IMR-90 (cell line): ENCODE results near the gene ACTRT2. TPM values are rescaled to one million over a fixed set of nuclear protein-coding genes. Genes with fewer than 3 reads are reported as not detected.

Experiments used
- ATAC-seq: fragments of 200-7000 bp; cut with Tn5 transposase; 2 replicates; pipeline ENCODE4 v1.9.1; 2020; ENCODE audit warnings: low read depth, mild to moderate bottlenecking, moderate library complexity
- BruUV-seq: library from RNA; stranded (reverse); fragments of 400-500 nt; replicated peaks from 2 replicates; lab custom pipeline; 2021; lab: Mats Ljungman, UMichigan
- CTCF ChIA-PET: fragments of 300-600 bp; formaldehyde crosslinking; extraction: SDS; loops from one replicate; lab custom pipeline; 2021; ENCODE audit warnings: antibody characterized with exemption; lab: Yijun Ruan, JAX
- POLR2A ChIA-PET: fragments of 300-600 bp; sonication (Branson Sonifier 250); formaldehyde crosslinking; loops from one replicate; lab custom pipeline; 2022; ENCODE audit warnings: antibody characterized with exemption; ENCODE audit not compliant: unreplicated experiment; lab: Charles Lee
- DNase-seq: peaks from one replicate; pipeline ENCODE4 v3.0.0; 2013
- H2AFZ ChIP-seq: replicated peaks from 2 replicates; pipeline ENCODE3; 2013; ENCODE audit warnings: low read length, mild to moderate bottlenecking; ENCODE audit not compliant: poor library complexity
- H2AK5ac ChIP-seq: 2 replicates; pipeline ENCODE4 v1.6.1; 2013; ENCODE audit warnings: low read depth, low read length, inconsistent platforms
- H2AK9ac ChIP-seq: replicated peaks from 2 replicates; pipeline ENCODE3; 2013; ENCODE audit warnings: mild to moderate bottlenecking, low read depth, low read length, moderate library complexity; ENCODE audit not compliant: poor library complexity
- H2BK120ac ChIP-seq: 2 replicates; pipeline ENCODE4 v1.6.1; 2013; ENCODE audit warnings: low read depth, low read length, inconsistent platforms
- H2BK15ac ChIP-seq: 3 replicates; pipeline ENCODE4 v1.6.1; 2013; ENCODE audit warnings: low read depth, low read length, inconsistent platforms
- H2BK20ac ChIP-seq: 2 replicates; pipeline ENCODE4 v1.6.1; 2013; ENCODE audit warnings: low read depth, mild to moderate bottlenecking, inconsistent platforms, low read length, moderate library complexity
- H2BK5ac ChIP-seq: 2 replicates; pipeline ENCODE4 v1.6.1; 2013; ENCODE audit warnings: mild to moderate bottlenecking, low read depth, low read length, inconsistent platforms; ENCODE audit not compliant: poor library complexity, severe bottlenecking
- H3K14ac ChIP-seq: replicated peaks from 2 replicates; pipeline ENCODE4 v1.6.1; 2013; ENCODE audit warnings: low read depth, low read length, inconsistent platforms
- H3K18ac ChIP-seq: 2 replicates; pipeline ENCODE4 v1.6.1; 2013; ENCODE audit warnings: low read depth, low read length, control low read depth
- H3K23ac ChIP-seq: 2 replicates; pipeline ENCODE4 v1.6.1; 2013; ENCODE audit warnings: low read depth, low read length, inconsistent platforms
- H3K27ac ChIP-seq: 2 replicates; pipeline ENCODE4 v1.5.1; 2013; ENCODE audit warnings: mild to moderate bottlenecking, control low read depth, low read length; ENCODE audit not compliant: insufficient read depth
- H3K27me3 ChIP-seq: 2 replicates; pipeline ENCODE4 v1.6.1; 2013; ENCODE audit warnings: low read length; ENCODE audit not compliant: control insufficient read depth, insufficient read depth
- H3K36me3 ChIP-seq: 2 replicates; pipeline ENCODE4 v1.6.1; 2013; ENCODE audit warnings: low read length, mixed read lengths; ENCODE audit not compliant: control insufficient read depth, insufficient read depth
- H3K4ac ChIP-seq: 2 replicates; pipeline ENCODE4 v1.6.1; 2013; ENCODE audit warnings: low read depth, low read length, inconsistent platforms
- H3K4me1 ChIP-seq: 2 replicates; pipeline ENCODE4 v1.6.1; 2013; ENCODE audit warnings: low read length, mixed read lengths; ENCODE audit not compliant: control insufficient read depth, insufficient read depth
- H3K4me2 ChIP-seq: 2 replicates; pipeline ENCODE4 v1.6.1; 2013; ENCODE audit warnings: low read depth, mild to moderate bottlenecking, control low read depth, low read length, moderate library complexity
- H3K4me3 ChIP-seq: 2 replicates; pipeline ENCODE4 v1.5.1; 2013; ENCODE audit warnings: low read depth, mild to moderate bottlenecking, control low read depth, low read length, moderate library complexity; ENCODE audit not compliant: insufficient read depth
- H3K56ac ChIP-seq: 2 replicates; pipeline ENCODE4 v1.6.1; 2013; ENCODE audit warnings: low read length, inconsistent platforms; ENCODE audit not compliant: insufficient read depth; ENCODE audit errors: extremely low read depth
- H3K79me1 ChIP-seq, 2 experiments: 2 replicates each; pipeline ENCODE4 v1.6.1; 2013; ENCODE audit warnings: low read length in 2 of 2, inconsistent platforms in 1 of 2, low read depth in 1 of 2
- H3K9ac ChIP-seq: 2 replicates; pipeline ENCODE4 v1.6.1; 2013; ENCODE audit warnings: low read depth, low read length, control low read depth
- H3K9me1 ChIP-seq: 2 replicates; pipeline ENCODE4 v1.6.1; 2013; ENCODE audit warnings: low read length, inconsistent platforms; ENCODE audit not compliant: insufficient read depth
- H3K9me3 ChIP-seq: 2 replicates; pipeline ENCODE4 v1.6.1; 2013; ENCODE audit warnings: low read length; ENCODE audit not compliant: control insufficient read depth, insufficient read depth
- H4K20me1 ChIP-seq: 2 replicates; pipeline ENCODE4 v1.6.1; 2013; ENCODE audit warnings: low read length, inconsistent platforms; ENCODE audit not compliant: insufficient read depth
- H4K5ac ChIP-seq: 2 replicates; pipeline ENCODE4 v1.6.1; 2013; ENCODE audit warnings: mild to moderate bottlenecking, low read depth, low read length, control low read depth
- H4K8ac ChIP-seq, 2 experiments: 2 replicates each; pipeline ENCODE4 v1.6.1; 2013; ENCODE audit warnings: low read depth in 2 of 2, low read length in 2 of 2, control low read depth in 1 of 2, inconsistent platforms in 1 of 2
- H4K91ac ChIP-seq: 2 replicates; pipeline ENCODE4 v1.6.1; 2013; ENCODE audit warnings: low read depth, low read length, inconsistent platforms; ENCODE audit not compliant: insufficient read depth
- CHD1 ChIP-seq: IDR thresholded peaks from 2 replicates; pipeline ENCODE4 v1.6.1; 2012; ENCODE audit warnings: low read depth, low read length, improper control_type of control experiment
- RCOR1 ChIP-seq: IDR thresholded peaks from 2 replicates; pipeline ENCODE4 v1.6.1; 2012; ENCODE audit warnings: mild to moderate bottlenecking, low read length, improper control_type of control experiment; ENCODE audit not compliant: insufficient replicate concordance
- RFX5 ChIP-seq: IDR thresholded peaks from 2 replicates; pipeline ENCODE4 v1.8.0; 2012; ENCODE audit warnings: low read depth, mild to moderate bottlenecking, low read length, moderate library complexity
- WGBS, 2 experiments: methylation state at CpG; one replicate each; pipeline versions ENCODE4 v1.1.5 to v1.1.7; 2013; ENCODE audit warnings: missing lambda C conversion rate in 2 of 2; ENCODE audit not compliant: insufficient read length in 1 of 2; ENCODE audit errors: extremely low coverage in 2 of 2; 5-methylcytosine and 5-hydroxymethylcytosine counted together
- dilution Hi-C: fragments of 300-500 bp; cut with HindIII; formaldehyde crosslinking; loops from one replicate; pipeline ENCODE4 v1.14.3; 2018; ENCODE audit warnings: low sequenced_read_pairs; ENCODE audit not compliant: unreplicated experiment
- in situ Hi-C: fragments of 300-500 bp; cut with MboI; formaldehyde crosslinking; loops from 3 replicates; pipeline ENCODE4 v1.14.3; 2019; ENCODE audit warnings: low sequenced_read_pairs, inconsistent platforms, mixed read lengths
- intact Hi-C: fragments of 100-400 bp; cut with micrococcal nuclease; formaldehyde crosslinking; loops from 2 replicates; pipeline ENCODE4 v1.10.0; 2022
- polyA plus RNA-seq, 3 experiments: library from polyadenylated mRNA; depleted of rRNA; stranded (reverse); fragments of >200 nt; gene quantifications; 2 replicates each; pipeline ENCODE4 v1.2.3, GENCODE V29; 2012; ENCODE audit warnings: low replicate concordance in 1 of 3
- total RNA-seq: library from RNA; depleted of rRNA; stranded (reverse); fragments of >200 nt; gene quantifications from 2 replicates; pipeline ENCODE4 v1.2.3, GENCODE V29; 2012

Gene ACTRT2
- total and polyA plus RNA-seq, 2 of the 4 experiments (the other 2 are of a cell fraction), result not detected

- H3K79me1 ChIP-seq, result no peaks in the 10 kb centered on the region
- TF ChIP-seq RCOR1 (no peak), RFX5 (no peak), CHD1 (no peak)
- in situ Hi-C loops (no loop called here), dilution Hi-C loops (no loop called here), intact Hi-C loops (no loop called here)
- peaks cover 29% of the 10 kb centered on the region for H3K9me3 ChIP-seq
- no peak overlapping the region for H2BK15ac ChIP-seq
- H3K56ac ChIP-seq, result no peak overlapping the region
- H2AK5ac ChIP-seq, result no peak overlapping the region
- no peaks in the 10 kb centered on the region for H3K36me3 ChIP-seq
- no peaks in the 10 kb centered on the region for H3K27me3 ChIP-seq
- H3K9ac ChIP-seq, result no peak overlapping the region
- H3K4me1 ChIP-seq, result no peaks in the 10 kb centered on the region
- CTCF ChIA-PET, result no interaction called here
- H4K5ac ChIP-seq, result no peak overlapping the region
- no peaks in the 10 kb centered on the region for H3K9me1 ChIP-seq
- POLR2A ChIA-PET, result no interaction called here
- no peak for ATAC-seq
- H3K27ac ChIP-seq, result no peak overlapping the region
- no peak overlapping the region for H3K23ac ChIP-seq
- DNase-seq, result no peak
- no TSS peak for BruUV-seq
- H3K4me3 ChIP-seq, result no peak overlapping the region
- no peaks in the 10 kb centered on the region for H4K20me1 ChIP-seq
- H2BK120ac ChIP-seq, result no peak overlapping the region
- H3K4me2 ChIP-seq, result no peak overlapping the region
- no peak overlapping the region for H3K18ac ChIP-seq
- WGBS, 2 experiments, result 46% methylated on average over 5 of the region's 11 CpGs; no CpG with 5 or more reads in 1 of the 2 experiments
- H2AFZ ChIP-seq, result no peak overlapping the region
- H4K8ac ChIP-seq, result no peak overlapping the region
- no peak overlapping the region for H2BK5ac ChIP-seq
- H2BK20ac ChIP-seq, result no peak overlapping the region
- no peak overlapping the region for H3K14ac ChIP-seq
- no peak overlapping the region for H4K91ac ChIP-seq
- H2AK9ac ChIP-seq, result no peak overlapping the region
- H3K4ac ChIP-seq, result no peak overlapping the region
These were observed 16.9 kb downstream of the ACTRT2 start for GRCh38 chr1:3038113-3038551.
